NCI-H2227 (cell line): ENCODE data around the gene ARMH3.
"Not testable (repeated sequence)": the region's sequence is repeated elsewhere in the genome, so short reads cannot be mapped to it uniquely, and the experiment has no call there.

Experiments used
- DNase-seq: peaks from one replicate; lab custom pipeline; 2025; ENCODE audit not compliant: unreplicated experiment; lab: John Stamatoyannopoulos, UW

ARMH3 gene

GRCh38 chr10:101993221-101993620, 62.8 kb downstream of the ARMH3 start:
- no peak for DNase-seq

GRCh38 chr10:101987136-101987535, 68.8 kb downstream of the ARMH3 start:
- no peak for DNase-seq

- no peak for DNase-seq
These were observed 69.4 kb downstream of the ARMH3 start for GRCh38 chr10:101986624-101986971.

- DNase-seq = not testable (repeated sequence)
These were observed 75.3 kb downstream of the ARMH3 start for GRCh38 chr10:101980677-101981076.

- DNase-seq = peak; percentile 81
These were observed 81.6 kb downstream of the ARMH3 start for GRCh38 chr10:101974091-101974971.

- no peak for DNase-seq
These were observed 83.2 kb downstream of the ARMH3 start for GRCh38 chr10:101972761-101973160.

- DNase-seq = no peak
These were observed 86.5 kb downstream of the ARMH3 start for GRCh38 chr10:101969412-101969922.

- no peak for DNase-seq
These were observed 87.0 kb downstream of the ARMH3 start for GRCh38 chr10:101968940-101969321.

GRCh38 chr10:101968286-101968939, 87.6 kb downstream of the ARMH3 start:
- DNase-seq = no peak

GRCh38 chr10:101967713-101968112, 88.3 kb downstream of the ARMH3 start:
- no peak for DNase-seq

- DNase-seq = no peak
These were observed 88.9 kb downstream of the ARMH3 start for GRCh38 chr10:101967119-101967518.

GRCh38 chr10:101965075-101965765, 90.8 kb downstream of the ARMH3 start:
- DNase-seq = no peak

GRCh38 chr10:101961591-101962498, 94.1 kb downstream of the ARMH3 start:
- DNase-seq = no peak

GRCh38 chr10:101960879-101961395, 95.0 kb downstream of the ARMH3 start:
- DNase-seq = no peak

GRCh38 chr10:101959346-101959916, 96.5 kb downstream of the ARMH3 start:
- peak; percentile 63 for DNase-seq

GRCh38 chr10:101958691-101959090, 97.3 kb downstream of the ARMH3 start:
- DNase-seq = no peak

- no peak for DNase-seq
These were observed 99.1 kb downstream of the ARMH3 start for GRCh38 chr10:101956898-101957297.

- no peak for DNase-seq
These were observed 99.9 kb downstream of the ARMH3 start for GRCh38 chr10:101956117-101956516.

GRCh38 chr10:101952191-101952590, 103.8 kb downstream of the ARMH3 start:
- DNase-seq = no peak

GRCh38 chr10:101950213-101950612, 105.8 kb downstream of the ARMH3 start:
- no peak for DNase-seq
